ENCODE measurements around the gene DNAI2.

The DNAI2 gene

GRCh38 chr17:74362810-74363498 lies 88.9 kb downstream of the DNAI2 start:
- no peak overlapping the region for H3K4me3 ChIP-seq (ENCODE audit: low read length)
- no peak for DNase-seq (ENCODE audit: low read depth)
- no peak for TF ChIP-seq CTCF (IDR thresholded peaks at IDR 0.05; ENCODE audit: insufficient read depth, low read depth, low read length, missing control alignments)

Measured in epithelial cell of esophagus (primary cell).